PC-9 (cell line): ENCODE data around the gene ZDHHC3. TPM values are rescaled to one million over a fixed set of nuclear protein-coding genes. Genes with fewer than 3 reads are reported as not detected.

ENCODE experiments used
- BruUV-seq: library from RNA; stranded (reverse); fragments of 400-500 nt; replicated peaks from 2 replicates; lab custom pipeline; 2021; lab: Mats Ljungman, UMichigan
- CTCF ChIA-PET: fragments of 300-600 bp; sonication (Branson Sonifier 250); formaldehyde crosslinking; loops from one replicate; lab custom pipeline; 2022; ENCODE audit warnings: antibody characterized with exemption; lab: Charles Lee
- POLR2A ChIA-PET: fragments of 300-600 bp; sonication (Branson Sonifier 250); formaldehyde crosslinking; loops from one replicate; lab custom pipeline; 2022; ENCODE audit warnings: antibody characterized with exemption; ENCODE audit not compliant: unreplicated experiment; lab: Charles Lee
- DNase-seq, 2 experiments: peaks; one replicate each; pipeline versions ENCODE4 v3.0.0 to v3.0.0-alpha.2; 2015 to 2022; ENCODE audit warnings: mixed read lengths in 1 of 2
- H2AFZ ChIP-seq: fragments of 200-600 bp; sonication (generic); 2 replicates; pipeline ENCODE4 v1.8.1; 2017; ENCODE audit warnings: antibody characterized with exemption
- H3F3A ChIP-seq: fragments of 200-600 bp; sonication (generic); 2 replicates; pipeline ENCODE4 v1.8.1; 2017; ENCODE audit warnings: antibody characterized with exemption, mild to moderate bottlenecking, low read depth; ENCODE audit not compliant: insufficient read depth
- H3K27ac ChIP-seq: fragments of 200-600 bp; sonication (generic); 2 replicates; pipeline ENCODE4 v1.6.1; 2016; ENCODE audit warnings: mixed run types
- H3K27me3 ChIP-seq: fragments of 200-600 bp; sonication (generic); 2 replicates; pipeline ENCODE4 v1.6.1; 2016; ENCODE audit warnings: low read depth, mixed run types; ENCODE audit not compliant: insufficient read depth
- H3K36me3 ChIP-seq: fragments of 200-600 bp; sonication (generic); 2 replicates; pipeline ENCODE4 v1.6.1; 2016; ENCODE audit warnings: low read depth, mixed run types
- H3K4me1 ChIP-seq: fragments of 200-600 bp; sonication (generic); replicated peaks from 2 replicates; pipeline ENCODE4 v1.6.1; 2016; ENCODE audit warnings: mixed run types; ENCODE audit not compliant: insufficient read depth
- H3K4me2 ChIP-seq: fragments of 200-600 bp; sonication (generic); 2 replicates; pipeline ENCODE4 v1.6.1; 2017; ENCODE audit warnings: mixed run types
- H3K4me3 ChIP-seq: fragments of 200-600 bp; sonication (generic); 2 replicates; pipeline ENCODE4 v1.6.1; 2016; ENCODE audit warnings: mixed run types
- H3K79me2 ChIP-seq: fragments of 200-600 bp; sonication (generic); 2 replicates; pipeline ENCODE4 v1.6.1; 2017; ENCODE audit warnings: low read depth, mixed run types
- H3K9me2 ChIP-seq: fragments of 200-600 bp; sonication (generic); 2 replicates; pipeline ENCODE4 v1.8.1; 2017; ENCODE audit warnings: mild to moderate bottlenecking; ENCODE audit not compliant: insufficient read depth
- H3K9me3 ChIP-seq: fragments of 200-600 bp; sonication (generic); 2 replicates; pipeline ENCODE4 v1.8.1; 2016; ENCODE audit warnings: low read depth; ENCODE audit not compliant: insufficient read depth
- H4K20me1 ChIP-seq: fragments of 200-600 bp; sonication (generic); 2 replicates; pipeline ENCODE4 v1.8.1; 2017; ENCODE audit not compliant: insufficient read depth
- CTCF ChIP-seq: fragments of 200-600 bp; sonication (generic); conservative IDR thresholded peaks from 2 replicates; pipeline ENCODE4 v1.6.1; 2017; ENCODE audit warnings: mixed run types, antibody characterized with exemption, mild to moderate bottlenecking, moderate library complexity
- EZH2 ChIP-seq: fragments of 200-600 bp; sonication (generic); IDR thresholded peaks from 2 replicates; pipeline ENCODE4 v1.8.0; 2017; ENCODE audit warnings: antibody characterized with exemption, low read depth
- intact Hi-C: fragments of 100-400 bp; cut with micrococcal nuclease; formaldehyde crosslinking; loops from one replicate; pipeline ENCODE4 v1.10.0; 2022; ENCODE audit not compliant: unreplicated experiment
- total RNA-seq: library from RNA; stranded (reverse); gene quantifications from 2 replicates; pipeline ENCODE4 v1.2.3, GENCODE V29; 2021

ZDHHC3 gene
- total RNA-seq, 1 experiment from 2014 or later, result 107 TPM

GRCh38 chr3:44983484-44983941, 7.5 kb upstream of the ZDHHC3 start:
- Histone ChIP-seq H3K36me3 (0 out of 2 replicates have a peak, but pooled peaks cover 10% of the 10 kb centered on the region), H3K9me2 (no peaks in the 10 kb centered on the region), H3K27ac (peak overlapping the region; percentile 80), H3K4me1 (peaks cover 67% of the 10 kb centered on the region), H4K20me1 (peaks cover 12% of the 10 kb centered on the region), H3K9me3 (no peaks in the 10 kb centered on the region), H3K4me3 (peak overlapping the region; percentile 31; the same call in 1 of the 2 replicates), H2AFZ (no peak overlapping the region), H3F3A (peaks cover 48% of the 10 kb centered on the region), H3K79me2 (peaks cover 91% of the 10 kb centered on the region), H3K4me2 (peak overlapping the region; percentile 76), H3K27me3 (no peaks in the 10 kb centered on the region)
- intact Hi-C loops, result no loop called here
- POLR2A ChIA-PET, result interaction anchor here (0.6 to 0.8 kb wide), 2 partner anchors 140 to 174 kb away, joined by 3 to 6 read pairs; no protein-coding TSS in a partner anchor
- no TSS peak for BruUV-seq
- CTCF ChIA-PET, result interaction anchor here (1.2 kb wide), 1 partner anchor 68 kb away, joined by 3 read pairs; no protein-coding TSS in a partner anchor
- TF ChIP-seq EZH2 (no peak), CTCF (no peak)
- peak; percentile 45 to 84 for DNase-seq

GRCh38 chr3:44982817-44983216, 6.8 kb upstream of the ZDHHC3 start:
- Histone ChIP-seq H3K4me2 (peak overlapping the region; percentile 76), H2AFZ (no peak overlapping the region), H3K27ac (peak overlapping the region; percentile 80), H3K4me1 (peaks cover 72% of the 10 kb centered on the region), H3K4me3 (peak overlapping the region; percentile 31; the same call in 1 of the 2 replicates), H3F3A (peaks cover 48% of the 10 kb centered on the region), H3K36me3 (0 out of 2 replicates have a peak, but pooled peaks cover 10% of the 10 kb centered on the region), H4K20me1 (peaks cover 12% of the 10 kb centered on the region), H3K9me3 (no peaks in the 10 kb centered on the region), H3K27me3 (no peaks in the 10 kb centered on the region), H3K9me2 (no peaks in the 10 kb centered on the region), H3K79me2 (peaks cover 91% of the 10 kb centered on the region)
- no TSS peak for BruUV-seq
- TF ChIP-seq EZH2 (no peak), CTCF (no peak)
- POLR2A ChIA-PET, result interaction anchor here (0.8 kb wide), 1 partner anchor 173 kb away, joined by 6 read pairs; no protein-coding TSS in a partner anchor
- CTCF ChIA-PET, result interaction anchor here (1.2 kb wide), 1 partner anchor 67 kb away, joined by 3 read pairs; no protein-coding TSS in a partner anchor
- no peak for DNase-seq
- intact Hi-C loops, result no loop called here

- Histone ChIP-seq H3K27me3 (no peaks in the 10 kb centered on the region), H3K4me1 (peaks cover 79% of the 10 kb centered on the region), H3K4me2 (peak overlapping the region; percentile 76), H4K20me1 (peaks cover 12% of the 10 kb centered on the region), H2AFZ (no peak overlapping the region), H3K4me3 (no peak overlapping the region), H3K9me2 (no peaks in the 10 kb centered on the region), H3F3A (peaks cover 41% of the 10 kb centered on the region), H3K27ac (peak overlapping the region; percentile 80), H3K79me2 (peaks cover 91% of the 10 kb centered on the region), H3K36me3 (peaks cover 16% of the 10 kb centered on the region; the same call in 1 of the 2 replicates), H3K9me3 (no peaks in the 10 kb centered on the region)
- POLR2A ChIA-PET, result interaction anchor here (0.6 kb wide), 1 partner anchor 22 kb away, joined by 5 read pairs; no protein-coding TSS in a partner anchor
- CTCF ChIA-PET, result no interaction called here
- intact Hi-C loops, result no loop called here
- DNase-seq, result no peak
- no peak for TF ChIP-seq EZH2
- TF ChIP-seq CTCF, result no peak
- BruUV-seq, result no TSS peak
Observed at GRCh38 chr3:44981751-44982150, 5.8 kb upstream of the ZDHHC3 start.
